A673 (cell line): ENCODE results near the gene SLMAP.

ENCODE experiments used
- EZH2 ChIP-seq: fragments of 200-600 bp; sonication (generic); IDR thresholded peaks from 2 replicates; pipeline ENCODE4 v1.6.1; 2017; ENCODE audit warnings: borderline replicate concordance, low read depth, mild to moderate bottlenecking, mixed read lengths, antibody characterized with exemption, low read length; ENCODE audit not compliant: poor library complexity, severe bottlenecking
- TF ChIP-seq, protein P1 (sequence below): fragments of 300-800, 200-600 bp; sonication (generic); conservative IDR thresholded peaks from 2 replicates; pipeline ENCODE4 v1.5.1; 2017; ENCODE audit warnings: low read depth, mild to moderate bottlenecking, antibody characterized with exemption, low read length, moderate library complexity, mixed read lengths

DNA sequence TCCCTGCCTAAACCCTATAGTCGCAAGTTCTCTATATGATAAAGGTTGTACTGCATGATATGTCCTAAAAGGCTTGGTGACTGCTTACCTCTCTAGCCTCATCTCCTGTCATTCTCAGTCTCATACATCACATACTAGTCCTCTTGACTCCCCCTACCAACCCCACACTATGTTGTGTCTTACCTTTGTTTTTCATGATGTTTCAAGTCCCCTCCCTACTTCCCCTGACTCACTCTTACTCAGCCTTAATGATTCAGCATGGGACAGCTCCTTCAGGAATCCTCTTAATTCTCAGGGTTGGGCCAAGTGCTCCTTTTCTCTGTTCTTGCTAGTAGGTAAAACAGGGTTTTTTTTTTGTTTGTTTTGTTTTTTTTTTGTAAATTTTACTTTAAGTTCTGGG is 49.6 kb downstream of the SLMAP start:
- TF ChIP-seq, protein P1, sequence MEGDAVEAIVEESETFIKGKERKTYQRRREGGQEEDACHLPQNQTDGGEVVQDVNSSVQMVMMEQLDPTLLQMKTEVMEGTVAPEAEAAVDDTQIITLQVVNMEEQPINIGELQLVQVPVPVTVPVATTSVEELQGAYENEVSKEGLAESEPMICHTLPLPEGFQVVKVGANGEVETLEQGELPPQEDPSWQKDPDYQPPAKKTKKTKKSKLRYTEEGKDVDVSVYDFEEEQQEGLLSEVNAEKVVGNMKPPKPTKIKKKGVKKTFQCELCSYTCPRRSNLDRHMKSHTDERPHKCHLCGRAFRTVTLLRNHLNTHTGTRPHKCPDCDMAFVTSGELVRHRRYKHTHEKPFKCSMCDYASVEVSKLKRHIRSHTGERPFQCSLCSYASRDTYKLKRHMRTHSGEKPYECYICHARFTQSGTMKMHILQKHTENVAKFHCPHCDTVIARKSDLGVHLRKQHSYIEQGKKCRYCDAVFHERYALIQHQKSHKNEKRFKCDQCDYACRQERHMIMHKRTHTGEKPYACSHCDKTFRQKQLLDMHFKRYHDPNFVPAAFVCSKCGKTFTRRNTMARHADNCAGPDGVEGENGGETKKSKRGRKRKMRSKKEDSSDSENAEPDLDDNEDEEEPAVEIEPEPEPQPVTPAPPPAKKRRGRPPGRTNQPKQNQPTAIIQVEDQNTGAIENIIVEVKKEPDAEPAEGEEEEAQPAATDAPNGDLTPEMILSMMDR: no peak
- TF ChIP-seq EZH2: no peak
